ENCODE results near the gene PAPPA.

The PAPPA gene

DNA sequence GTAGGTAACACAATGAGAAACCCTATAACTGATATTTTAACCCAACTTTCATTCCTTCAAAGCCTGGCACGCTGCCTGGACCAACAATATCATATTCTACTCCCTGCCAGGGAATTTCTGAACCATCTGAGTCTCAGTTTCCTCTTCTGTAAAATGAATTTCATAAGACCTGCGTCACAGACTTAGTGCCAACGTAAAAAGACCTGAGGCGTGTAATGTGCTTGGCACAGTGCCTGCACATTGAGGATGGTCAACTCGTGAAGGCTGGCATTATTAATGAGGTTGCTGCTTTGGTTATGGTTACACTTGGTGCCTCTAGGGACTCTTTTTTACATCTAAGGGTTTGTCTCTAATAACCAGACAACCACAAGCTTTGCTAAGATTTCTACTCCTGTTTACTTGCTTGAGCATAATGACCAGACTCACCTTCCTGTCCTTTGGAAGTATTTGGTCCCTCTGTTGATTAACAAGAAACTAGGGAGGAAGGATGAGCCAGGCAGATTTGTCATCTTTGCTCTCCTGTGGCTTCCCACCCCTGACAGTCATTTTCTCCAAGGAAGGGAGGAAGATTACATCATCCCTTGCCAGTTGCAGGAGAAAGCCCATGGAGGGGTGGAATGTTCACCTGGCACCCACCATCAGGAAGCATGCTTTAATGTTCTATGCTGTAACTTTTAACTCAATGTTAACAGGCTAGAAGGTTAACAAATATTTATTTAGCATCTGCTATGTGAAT is 79.0 kb downstream of the PAPPA start:
- no peak for DNase-seq

DNA sequence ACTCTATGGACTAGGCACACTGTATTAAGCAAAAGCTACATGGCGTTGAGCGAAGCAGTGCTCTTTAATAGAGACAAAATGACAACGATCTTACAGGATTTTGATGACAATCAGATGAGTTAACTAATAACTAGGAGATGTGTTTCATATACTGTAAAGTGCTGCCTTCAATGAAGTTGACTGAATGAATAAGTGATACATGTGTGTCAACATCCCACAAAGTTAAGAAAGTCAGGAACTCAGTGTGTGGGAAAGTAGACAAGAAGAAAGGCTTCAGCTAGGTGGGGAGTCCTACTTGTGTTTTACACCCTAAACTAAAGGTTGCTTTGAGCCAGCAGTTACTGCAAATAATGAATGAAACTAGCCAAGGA is 79.6 kb downstream of the PAPPA start:
- no peak for DNase-seq

DNA sequence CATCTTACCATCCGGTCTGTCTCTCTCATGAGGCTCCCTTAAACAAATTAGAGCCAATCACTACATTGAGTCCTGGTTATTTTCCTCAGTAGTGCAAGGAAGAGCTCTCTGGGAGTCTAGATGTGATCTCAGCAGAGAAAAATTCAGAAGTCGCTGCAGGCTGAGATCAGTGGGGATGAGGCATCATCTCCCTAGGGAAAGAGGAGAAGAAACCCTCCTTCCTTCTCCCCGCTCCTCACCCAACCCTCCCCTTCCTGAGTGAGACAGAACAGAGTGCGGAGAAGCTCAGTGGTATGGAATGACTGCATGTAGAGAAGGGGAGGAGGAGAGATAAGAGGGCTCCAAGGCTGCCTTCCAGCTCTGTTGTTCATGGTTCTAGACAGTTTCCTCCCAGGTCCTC is 80.5 kb downstream of the PAPPA start:
- no peak for DNase-seq

DNA sequence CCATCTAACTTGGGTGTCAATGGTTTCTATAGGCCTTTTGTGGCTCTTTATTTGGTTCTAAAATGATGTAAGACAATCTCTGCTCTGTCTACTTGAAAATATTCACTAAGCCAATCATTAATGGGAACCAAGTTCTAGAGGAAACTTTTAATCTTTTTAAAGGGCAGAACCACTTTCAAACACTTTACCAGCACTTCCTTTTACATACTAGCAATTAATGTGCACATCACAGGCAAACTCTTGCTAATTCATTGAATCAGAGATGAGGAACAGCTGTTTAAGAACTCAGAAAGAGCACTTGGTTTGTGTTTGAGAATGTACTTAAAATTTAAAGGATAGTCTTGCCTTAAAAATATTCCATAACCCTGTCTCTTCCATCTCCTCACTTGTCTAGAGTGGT is 83.4 kb downstream of the PAPPA start:
- DNase-seq = no peak

- DNase-seq = no peak
Observed at GRCh38 chr9:116237456-116237855, 83.9 kb downstream of the PAPPA start.

- DNase-seq = no peak
Observed at GRCh38 chr9:116238225-116238624, 84.6 kb downstream of the PAPPA start.

DNA sequence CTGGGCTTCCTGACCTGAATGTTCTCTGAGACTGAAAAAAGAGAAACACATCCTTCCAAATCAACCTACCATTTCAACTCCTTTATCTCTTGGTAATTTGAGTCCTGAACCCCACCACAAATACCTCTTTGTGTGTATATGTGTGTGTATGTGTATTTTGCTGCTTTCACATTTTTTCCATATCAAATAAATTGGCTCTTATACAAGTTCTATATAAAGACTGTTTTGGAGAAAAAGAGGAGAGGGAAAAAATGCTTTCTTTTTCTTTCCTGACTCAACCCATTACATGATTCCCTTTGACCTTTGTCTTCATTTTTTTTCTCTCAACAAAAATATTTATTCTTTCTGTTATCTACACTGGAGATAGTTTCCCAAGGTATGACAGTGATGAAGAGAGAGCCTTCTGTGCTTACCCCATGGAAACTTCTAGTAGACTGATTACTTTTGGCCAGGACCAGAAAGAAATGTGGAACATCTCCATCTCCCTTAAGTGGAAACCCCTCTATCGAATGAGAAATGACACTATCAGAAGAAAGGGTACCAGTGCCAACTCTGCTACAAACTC is 85.3 kb downstream of the PAPPA start:
- DNase-seq = no peak

GRCh38 chr9:116243708-116244107 is 90.1 kb downstream of the PAPPA start:
- DNase-seq = no peak

GRCh38 chr9:116247284-116247683 is 93.7 kb downstream of the PAPPA start:
- DNase-seq = no peak

DNA sequence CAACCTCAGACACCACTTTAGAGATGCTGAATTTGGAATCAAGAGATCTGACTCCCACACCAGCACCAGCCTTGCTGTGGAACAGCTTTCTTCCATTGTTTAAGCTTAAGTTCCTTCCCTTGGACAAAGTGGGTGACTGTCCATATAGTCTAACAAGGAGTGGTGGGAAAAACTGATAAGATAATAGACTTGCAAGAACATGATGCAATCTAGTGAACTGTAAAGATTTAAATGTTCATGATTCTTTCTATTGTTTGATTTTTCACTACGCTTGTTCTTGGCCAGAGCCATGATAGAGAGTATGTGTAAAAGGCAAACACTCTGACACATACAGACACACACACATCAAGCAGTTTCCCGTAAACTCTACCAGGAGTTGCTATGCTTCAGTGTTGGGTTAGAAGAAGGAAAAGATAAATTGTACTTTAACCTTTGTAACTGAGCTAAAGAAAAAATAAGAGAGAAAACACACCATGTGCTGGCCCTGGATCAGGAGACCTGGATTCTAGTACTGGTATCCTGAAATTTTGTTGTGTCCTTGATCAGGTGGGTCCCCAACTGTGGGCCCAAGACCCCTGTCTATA is 94.3 kb downstream of the PAPPA start:
- no peak for DNase-seq

- DNase-seq = no peak
Observed at GRCh38 chr9:116250891-116251290, 97.3 kb downstream of the PAPPA start.

GRCh38 chr9:116251366-116251765 is 97.8 kb downstream of the PAPPA start:
- DNase-seq = no peak

DNA sequence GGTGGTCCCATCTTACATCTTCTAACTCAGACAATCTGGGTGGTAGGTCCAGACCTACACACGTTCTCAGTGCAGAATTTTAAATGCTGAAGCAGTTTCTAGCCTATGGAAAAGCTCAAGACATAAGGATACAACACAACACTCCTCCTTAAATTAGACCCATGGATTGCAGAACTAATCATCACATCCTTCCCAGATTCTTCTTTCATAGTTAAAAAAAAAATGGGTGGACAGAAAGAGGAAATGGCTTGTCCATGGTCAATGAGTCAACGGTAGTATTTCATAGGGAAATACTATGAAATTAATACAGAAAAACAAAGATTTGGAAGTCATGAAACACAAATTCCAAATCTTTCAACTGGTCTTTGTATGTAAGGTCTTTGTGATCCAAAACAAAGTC is 106.9 kb downstream of the PAPPA start:
- DNase-seq = no peak

DNA sequence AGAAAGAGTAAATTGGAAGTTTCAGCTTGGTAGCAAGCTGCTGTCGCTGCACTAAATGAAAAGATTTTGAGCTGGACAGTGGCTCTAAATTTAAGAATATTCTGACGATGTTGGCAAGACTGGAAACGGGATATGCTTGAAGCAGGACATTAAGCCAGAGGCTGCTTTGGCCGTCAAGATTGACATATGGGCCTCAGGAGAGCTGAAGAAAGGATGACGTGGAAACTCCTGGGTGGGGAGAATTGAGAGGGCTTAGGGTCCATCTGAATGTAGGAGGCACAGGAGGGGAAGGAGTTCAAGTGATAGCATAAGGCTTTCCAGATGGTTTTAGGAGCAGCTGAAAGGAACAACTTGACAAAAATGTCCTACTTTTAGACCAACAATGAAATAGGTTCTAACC is 108.9 kb downstream of the PAPPA start:
- DNase-seq = no peak

- DNase-seq = no peak
Observed at GRCh38 chr9:116264361-116264760, 110.8 kb downstream of the PAPPA start.

DNA sequence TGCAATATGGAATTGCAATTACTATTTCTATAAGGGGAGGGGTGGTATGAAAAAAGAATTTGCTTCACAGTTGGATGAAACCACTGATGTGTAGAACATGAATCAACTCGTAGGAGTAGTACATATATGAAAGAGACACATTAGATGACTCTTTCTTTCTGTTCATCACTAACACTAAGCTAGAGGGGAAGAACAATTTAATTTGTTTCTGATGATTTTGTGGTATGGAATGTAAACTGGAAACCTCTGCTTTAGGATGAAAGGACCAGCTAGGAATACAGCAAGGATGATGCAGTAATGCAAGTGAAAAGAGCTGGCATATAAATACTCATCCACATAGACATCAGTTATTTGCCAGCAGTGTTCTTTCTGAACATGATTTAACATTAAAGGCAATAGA is 113.4 kb downstream of the PAPPA start:
- DNase-seq = no peak

DNA sequence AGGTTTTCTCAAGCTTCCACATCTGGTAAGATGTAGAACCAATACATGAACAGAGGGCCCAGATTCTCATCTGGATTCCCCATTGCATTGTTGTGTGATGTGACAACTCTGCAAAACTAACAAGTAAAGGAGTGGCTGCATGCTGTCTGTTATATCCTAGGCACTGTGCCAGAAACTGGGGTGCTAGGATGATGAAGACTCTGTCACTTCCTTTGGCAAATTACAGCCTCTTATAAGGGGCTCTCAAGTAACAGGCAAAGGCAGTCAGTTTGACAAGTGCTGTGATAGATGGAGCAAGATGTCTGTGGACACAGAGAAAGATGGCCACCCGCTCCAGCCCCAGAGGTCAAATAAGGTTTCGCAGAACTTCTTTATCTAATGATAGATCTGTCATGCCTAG is 115.7 kb downstream of the PAPPA start:
- DNase-seq = no peak

- DNase-seq = no peak
Observed at GRCh38 chr9:116270546-116270945, 117.0 kb downstream of the PAPPA start.

GRCh38 chr9:116271340-116271739 is 117.7 kb downstream of the PAPPA start:
- no peak for DNase-seq

GRCh38 chr9:116271991-116272390 is 118.4 kb downstream of the PAPPA start:
- no peak for DNase-seq

GRCh38 chr9:116274293-116274692 is 120.7 kb downstream of the PAPPA start:
- DNase-seq = no peak

DNA sequence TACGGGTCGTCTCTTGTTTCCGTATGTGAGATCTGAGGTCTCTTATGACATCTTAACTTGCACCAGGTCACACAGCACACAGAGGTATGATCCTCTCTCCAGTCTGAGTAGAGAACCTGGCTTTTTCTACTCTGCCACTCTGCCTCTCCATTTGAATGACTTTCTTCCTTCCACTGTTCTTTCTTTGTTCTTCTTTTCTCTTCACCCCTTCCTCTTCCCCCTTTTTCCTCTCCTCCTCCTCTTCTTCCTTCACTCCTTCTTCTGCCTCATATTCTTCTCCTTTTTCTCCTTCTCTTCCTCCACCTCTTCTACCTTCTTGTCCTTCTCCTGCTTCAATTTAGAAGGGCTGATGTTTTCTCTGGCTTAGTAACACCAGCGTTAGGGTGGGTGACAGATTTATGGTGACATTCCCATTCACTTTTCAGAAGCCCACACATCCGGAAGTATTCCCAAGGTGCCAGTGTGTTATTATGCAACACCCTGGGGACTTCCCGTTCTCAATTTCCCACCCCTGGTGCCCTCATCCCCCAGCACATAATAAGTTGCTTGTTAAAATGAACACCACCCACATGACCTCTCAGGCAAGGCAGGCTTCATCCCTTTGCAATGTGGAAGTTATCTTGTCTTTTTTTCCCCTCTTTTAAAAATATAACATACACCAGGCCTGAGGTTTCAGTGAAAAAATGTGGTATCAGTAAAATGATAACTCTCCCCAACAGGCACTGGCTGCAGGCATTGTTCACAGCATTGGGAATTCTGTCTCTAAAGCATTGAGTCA is 122.0 kb downstream of the PAPPA start:
- no peak for DNase-seq

GRCh38 chr9:116276196-116276493 is 122.6 kb downstream of the PAPPA start:
- no peak for DNase-seq

DNA sequence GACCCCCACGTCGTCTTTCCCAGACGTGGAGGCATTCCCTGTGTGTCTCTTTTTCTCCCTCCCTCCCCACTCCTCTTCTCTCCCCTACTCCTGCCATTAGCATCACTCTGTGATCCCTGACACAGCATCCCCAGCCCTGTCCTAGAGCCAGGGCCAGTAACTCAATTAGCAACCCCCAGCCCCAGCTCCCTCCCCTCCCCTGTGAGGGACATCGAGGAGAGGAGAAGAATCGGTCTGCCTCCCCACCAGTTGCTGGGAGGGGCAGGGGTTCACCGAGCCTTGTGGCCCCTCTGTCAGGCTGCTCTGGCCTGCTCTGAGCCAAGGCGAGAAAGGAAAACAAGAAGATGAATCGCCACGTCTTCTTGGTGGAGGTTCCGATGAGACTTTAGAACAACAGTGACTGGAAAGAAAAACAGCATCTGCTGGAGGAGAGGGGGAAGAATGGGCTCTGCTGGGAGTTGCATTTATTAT is 123.1 kb downstream of the PAPPA start:
- no peak for DNase-seq

All from AML-193 (cell line).